CD4-positive, CD25-positive, alpha-beta regulatory T cell (primary cell): Measurements from ENCODE around the gene PPP6R2. TPM values are rescaled to one million over a fixed set of nuclear protein-coding genes. Genes with fewer than 3 reads are reported as not detected.
"Not testable (repeated sequence)": the region's sequence is repeated elsewhere in the genome, so short reads cannot be mapped to it uniquely, and the experiment has no call there.

Source experiments
- ATAC-seq, 2 donors: fragments of 150-1000 bp; cut with Tn5 transposase; one replicate each; pipeline ENCODE4 v1.10.0; 2021; ENCODE audit warnings: low read depth in 2 of 2, moderate number of reproducible peaks in 2 of 2, moderate library complexity in 1 of 2
- DNase-seq, 3 donors: peaks; one replicate each; pipeline versions ENCODE4 v3.0.0 to v3.0.0-alpha.2; 2012 to 2022; ENCODE audit warnings: mixed read lengths in 1 of 3
- H3K27ac ChIP-seq: one replicate; pipeline ENCODE4 v1.7.0; 2013; ENCODE audit warnings: mild to moderate bottlenecking, low read length; ENCODE audit not compliant: insufficient read depth, poor library complexity, severe bottlenecking
- H3K27me3 ChIP-seq: one replicate; pipeline ENCODE4 v1.7.0; 2013; ENCODE audit warnings: low read length; ENCODE audit not compliant: control insufficient read depth, insufficient read depth
- H3K36me3 ChIP-seq: one replicate; pipeline ENCODE4 v1.7.0; 2013; ENCODE audit warnings: mild to moderate bottlenecking, low read length, moderate library complexity; ENCODE audit not compliant: control insufficient read depth, insufficient read depth
- H3K4me1 ChIP-seq: 2 replicates; pipeline ENCODE4 v1.7.0; 2013; ENCODE audit warnings: mild to moderate bottlenecking, low read length; ENCODE audit not compliant: insufficient read depth, control insufficient read depth, poor library complexity, severe bottlenecking
- H3K4me3 ChIP-seq: one replicate; pipeline ENCODE4 v1.7.0; 2013; ENCODE audit warnings: low read depth, mild to moderate bottlenecking, low read length, moderate library complexity
- H3K9me3 ChIP-seq, 2 experiments: 1 replicate in 1 of 2; 2 replicates in 1 of 2; pipeline ENCODE4 v1.7.0; 2013; ENCODE audit warnings: low read length in 2 of 2, mild to moderate bottlenecking in 1 of 2, moderate library complexity in 1 of 2; ENCODE audit not compliant: control insufficient read depth in 2 of 2
- H3K27ac Mint-ChIP-seq, 3 donors: one replicate each; pipeline ENCODE4 v1.8.0; 2020 to 2022; ENCODE audit warnings: mild to moderate bottlenecking in 3 of 3, mixed read lengths in 3 of 3, moderate library complexity in 2 of 3
- H3K27me3 Mint-ChIP-seq: one replicate; pipeline ENCODE4 v1.8.0; 2022; ENCODE audit warnings: mild to moderate bottlenecking, mixed read lengths
- H3K36me3 Mint-ChIP-seq: one replicate; pipeline ENCODE4 v1.8.0; 2020; ENCODE audit warnings: mixed read lengths
- H3K4me1 Mint-ChIP-seq, 4 donors: one replicate each; pipeline ENCODE4 v1.8.0; 2020 to 2022; ENCODE audit warnings: mixed read lengths in 4 of 4, mild to moderate bottlenecking in 1 of 4
- H3K4me3 Mint-ChIP-seq, 4 donors: one replicate each; pipeline ENCODE4 v1.8.0; 2020 to 2022; ENCODE audit warnings: mild to moderate bottlenecking in 4 of 4, mixed read lengths in 4 of 4, moderate library complexity in 3 of 4
- H3K9me3 Mint-ChIP-seq, 7 donors: one replicate each; pipeline ENCODE4 v1.8.0; 2020 to 2022; ENCODE audit warnings: mixed read lengths in 7 of 7, mild to moderate bottlenecking in 3 of 7, moderate library complexity in 2 of 7
- polyA plus RNA-seq, 4 donors: library from polyadenylated mRNA; unstranded; fragments of 300-500 nt; fragmentation: Illumina TruSeq; gene quantifications; one replicate each; pipeline ENCODE4 v1.2.3, GENCODE V29; 2021
- total RNA-seq: library from RNA; stranded (reverse); gene quantifications from one replicate; pipeline ENCODE4 v1.2.3, GENCODE V29; 2022

Gene PPP6R2
- total and polyA plus RNA-seq, 5 donors from 2014 or later, result 15.9 to 85.7 (median 17.6) TPM

GRCh38 chr22:50425179-50425916, 82.2 kb downstream of the PPP6R2 start:
- Mint-ChIP-seq H3K27ac (peak overlapping the region in 1 of 3 donors; percentile 74), H3K36me3 (peaks cover 24% of the 10 kb centered on the region)

DNA sequence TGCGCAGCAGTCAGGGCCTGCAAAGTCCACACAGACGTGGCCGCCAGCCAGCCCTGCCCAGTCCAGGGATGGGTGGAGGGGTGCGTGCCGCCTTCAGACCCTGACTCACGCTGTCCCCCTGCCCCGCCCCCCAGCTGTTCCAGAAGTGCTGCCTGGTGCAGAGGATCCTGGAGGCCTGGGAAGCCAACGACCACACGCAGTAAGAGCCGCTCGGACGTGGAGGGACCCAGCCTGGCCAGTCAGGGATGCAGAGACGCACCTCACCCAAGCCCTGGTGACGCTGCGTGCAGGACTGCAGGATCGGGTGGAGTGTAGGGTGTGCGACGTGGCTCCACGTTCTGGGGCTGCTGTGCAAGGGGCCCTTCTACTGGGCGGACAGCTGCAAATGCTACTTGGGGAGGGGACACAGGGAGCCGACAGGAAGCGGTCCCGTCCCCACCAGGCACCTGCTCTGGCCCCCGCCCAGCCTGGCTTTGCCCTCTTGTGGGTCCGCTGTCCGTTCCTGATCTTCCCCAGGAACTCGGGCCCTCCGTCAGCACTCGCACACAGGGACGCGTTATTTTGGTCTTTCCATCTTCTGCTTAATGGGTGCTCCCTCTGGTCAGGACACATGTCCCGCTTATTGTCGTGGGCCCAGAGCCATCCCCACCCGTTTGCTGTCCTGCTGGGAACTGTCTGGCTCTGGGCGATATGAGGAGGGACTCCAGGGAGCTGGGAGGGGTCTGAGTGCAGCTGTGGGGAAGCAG, 89.2 kb downstream of the PPP6R2 start:
- H3K4me1 ChIP-seq, result no peaks in the 10 kb centered on the region
- no peak overlapping the region for H3K4me3 Mint-ChIP-seq
- no peak overlapping the region for H3K4me3 ChIP-seq
- H3K9me3 ChIP-seq, result no peaks in the 10 kb centered on the region
- H3K27me3 Mint-ChIP-seq, result no peaks in the 10 kb centered on the region
- H3K27ac Mint-ChIP-seq, result no peak overlapping the region
- no peaks in the 10 kb centered on the region for H3K4me1 Mint-ChIP-seq
- no peak overlapping the region for H3K27ac ChIP-seq
- no peaks in the 10 kb centered on the region for H3K27me3 ChIP-seq
- H3K36me3 ChIP-seq, result peaks cover 59% of the 10 kb centered on the region
- DNase-seq, result no peak
- H3K36me3 Mint-ChIP-seq, result peaks cover 19% of the 10 kb centered on the region
- H3K9me3 Mint-ChIP-seq, result peaks cover 0 to 1% (median 0%) of the 10 kb centered on the region in 7 donors
- no peak for ATAC-seq

More at GRCh38 chr22:50425179-50425916, 82.2 kb downstream of the PPP6R2 start:
- no peaks in the 10 kb centered on the region for H3K27me3 Mint-ChIP-seq
- Histone ChIP-seq H3K9me3 (no peaks in the 10 kb centered on the region), H3K4me1 (no peaks in the 10 kb centered on the region), H3K27ac (no peak overlapping the region), H3K4me3 (no peak overlapping the region), H3K27me3 (no peaks in the 10 kb centered on the region), H3K36me3 (peaks cover 71% of the 10 kb centered on the region)
- H3K4me1 Mint-ChIP-seq, result peaks cover 0 to 5% (median under 1%) of the 10 kb centered on the region in 4 donors
- DNase-seq (no peak), ATAC-seq (no peak)
- H3K4me3 Mint-ChIP-seq, result no peak overlapping the region
- no peaks in the 10 kb centered on the region for H3K9me3 Mint-ChIP-seq

- H3K9me3 Mint-ChIP-seq, H3K27ac Mint-ChIP-seq, H3K4me3 ChIP-seq, ATAC-seq, H3K4me3 Mint-ChIP-seq, DNase-seq, H3K4me1 Mint-ChIP-seq, H3K4me1 ChIP-seq, H3K27ac ChIP-seq, H3K27me3 ChIP-seq, H3K9me3 ChIP-seq, H3K27me3 Mint-ChIP-seq: not testable (repeated sequence)
- peaks cover 18% of the 10 kb centered on the region for H3K36me3 Mint-ChIP-seq
- H3K36me3 ChIP-seq, result peaks cover 65% of the 10 kb centered on the region
Measured at GRCh38 chr22:50432877-50433510, 89.9 kb downstream of the PPP6R2 start.

- no peak for DNase-seq
- H3K27ac Mint-ChIP-seq, result no peak overlapping the region
Measured at GRCh38 chr22:50434849-50435248, 91.7 kb downstream of the PPP6R2 start.

GRCh38 chr22:50435291-50436014, 92.3 kb downstream of the PPP6R2 start:
- no peak for ATAC-seq
- Histone ChIP-seq H3K9me3 (no peaks in the 10 kb centered on the region), H3K4me3 (no peak overlapping the region), H3K36me3 (peaks cover 60% of the 10 kb centered on the region), H3K27me3 (no peaks in the 10 kb centered on the region), H3K27ac (no peak overlapping the region), H3K4me1 (no peaks in the 10 kb centered on the region)
- Mint-ChIP-seq H3K4me1 (no peaks in the 10 kb centered on the region), H3K4me3 (no peak overlapping the region), H3K36me3 (peaks cover 12% of the 10 kb centered on the region), H3K27ac (no peak overlapping the region), H3K27me3 (no peaks in the 10 kb centered on the region), H3K9me3 (peaks cover 0 to 1% (median 0%) of the 10 kb centered on the region in 7 donors)
- no peak for DNase-seq

More at GRCh38 chr22:50434849-50435248, 91.7 kb downstream of the PPP6R2 start:
- Histone ChIP-seq H3K4me3 (no peak overlapping the region), H3K4me1 (no peaks in the 10 kb centered on the region), H3K27me3 (no peaks in the 10 kb centered on the region), H3K9me3 (no peaks in the 10 kb centered on the region), H3K36me3 (peaks cover 61% of the 10 kb centered on the region), H3K27ac (no peak overlapping the region)
- peaks cover 0 to 1% (median 0%) of the 10 kb centered on the region in 7 donors for H3K9me3 Mint-ChIP-seq
- H3K4me3 Mint-ChIP-seq, result no peak overlapping the region
- ATAC-seq, result no peak
- no peaks in the 10 kb centered on the region for H3K27me3 Mint-ChIP-seq
- H3K4me1 Mint-ChIP-seq, result no peaks in the 10 kb centered on the region
- H3K36me3 Mint-ChIP-seq, result peaks cover 12% of the 10 kb centered on the region

GRCh38 chr22:50436015-50436830, 93.1 kb downstream of the PPP6R2 start:
- Histone ChIP-seq H3K4me1 (no peaks in the 10 kb centered on the region), H3K4me3 (no peak overlapping the region), H3K36me3 (peaks cover 57% of the 10 kb centered on the region), H3K27ac (no peak overlapping the region), H3K9me3 (no peaks in the 10 kb centered on the region), H3K27me3 (no peaks in the 10 kb centered on the region)
- ATAC-seq, result no peak
- no peaks in the 10 kb centered on the region for H3K4me1 Mint-ChIP-seq
- H3K4me3 Mint-ChIP-seq, result no peak overlapping the region
- no peak overlapping the region for H3K27ac Mint-ChIP-seq
- H3K9me3 Mint-ChIP-seq, result peaks cover 0 to 1% (median 0%) of the 10 kb centered on the region in 7 donors
- DNase-seq, result no peak
- H3K36me3 Mint-ChIP-seq, result peaks cover 12% of the 10 kb centered on the region
- no peaks in the 10 kb centered on the region for H3K27me3 Mint-ChIP-seq
